ENCODE data around the gene TRIM66. TPM values are rescaled to one million over a fixed set of nuclear protein-coding genes. Genes with fewer than 3 reads are reported as not detected.

TRIM66 gene
- total RNA-seq, 4 donors from 2014 or later, result 7.7 to 48.5 (median 9.4) TPM

DNA sequence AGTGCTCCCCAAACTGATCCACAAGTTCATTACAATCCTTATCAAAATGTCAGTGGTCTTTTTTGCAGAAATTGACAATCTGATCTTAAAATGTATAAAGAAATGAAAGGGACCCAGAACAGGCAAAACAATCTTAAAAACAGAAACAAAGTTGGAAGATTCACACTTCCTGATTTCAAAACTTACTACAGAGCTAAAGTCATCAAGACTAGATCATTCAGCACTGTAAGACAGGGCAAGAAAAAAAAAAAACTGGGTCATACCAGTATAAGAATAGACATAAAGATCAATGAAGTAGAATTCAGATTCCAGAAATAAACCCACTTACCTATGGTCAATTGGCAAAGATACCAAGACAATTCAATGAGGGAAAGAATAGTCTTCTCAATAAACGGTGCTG is 84.0 kb downstream of the TRIM66 start:
- no peak for DNase-seq
- intact Hi-C loops (cut with DNase I), result no loop called here
- Histone ChIP-seq H3K27me3 (no peaks in the 10 kb centered on the region), H3K36me3 (no peaks in the 10 kb centered on the region), H3K27ac (no peak overlapping the region), H3K4me1 (peaks cover 0 to 5% of the 10 kb centered on the region in 2 donors), H3K4me3 (replicated peaks in 1 of 3) (no peak overlapping the region), H3K9me3 (no peaks in the 10 kb centered on the region)
- 90 to 98% methylated on average over 1 of the region's 1 CpG for WGBS, 2 donors
- no peak for TF ChIP-seq POLR2A (IDR thresholded peaks at IDR 0.05)
- TF ChIP-seq, protein P1, sequence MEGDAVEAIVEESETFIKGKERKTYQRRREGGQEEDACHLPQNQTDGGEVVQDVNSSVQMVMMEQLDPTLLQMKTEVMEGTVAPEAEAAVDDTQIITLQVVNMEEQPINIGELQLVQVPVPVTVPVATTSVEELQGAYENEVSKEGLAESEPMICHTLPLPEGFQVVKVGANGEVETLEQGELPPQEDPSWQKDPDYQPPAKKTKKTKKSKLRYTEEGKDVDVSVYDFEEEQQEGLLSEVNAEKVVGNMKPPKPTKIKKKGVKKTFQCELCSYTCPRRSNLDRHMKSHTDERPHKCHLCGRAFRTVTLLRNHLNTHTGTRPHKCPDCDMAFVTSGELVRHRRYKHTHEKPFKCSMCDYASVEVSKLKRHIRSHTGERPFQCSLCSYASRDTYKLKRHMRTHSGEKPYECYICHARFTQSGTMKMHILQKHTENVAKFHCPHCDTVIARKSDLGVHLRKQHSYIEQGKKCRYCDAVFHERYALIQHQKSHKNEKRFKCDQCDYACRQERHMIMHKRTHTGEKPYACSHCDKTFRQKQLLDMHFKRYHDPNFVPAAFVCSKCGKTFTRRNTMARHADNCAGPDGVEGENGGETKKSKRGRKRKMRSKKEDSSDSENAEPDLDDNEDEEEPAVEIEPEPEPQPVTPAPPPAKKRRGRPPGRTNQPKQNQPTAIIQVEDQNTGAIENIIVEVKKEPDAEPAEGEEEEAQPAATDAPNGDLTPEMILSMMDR (IDR thresholded peaks at IDR 0.05), result no peak

DNA sequence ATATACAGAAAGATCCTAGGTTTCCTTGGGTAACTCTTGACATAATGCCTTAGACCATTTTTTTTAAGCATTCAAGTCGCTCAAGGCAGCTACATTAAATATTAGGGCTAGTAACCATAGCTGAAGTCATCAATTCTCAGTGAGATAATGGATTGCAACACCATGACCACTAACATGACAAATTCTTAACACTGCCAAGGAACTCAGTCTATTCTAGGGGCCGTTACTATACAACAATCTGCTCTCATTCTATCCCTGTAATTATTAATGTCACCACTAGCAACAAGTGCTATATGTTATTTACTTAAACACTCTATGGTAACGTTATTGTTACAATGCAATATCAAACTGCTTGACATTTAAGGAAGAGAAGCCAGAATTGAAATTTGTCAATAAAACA is 85.3 kb downstream of the TRIM66 start:
- H3K36me3 ChIP-seq, result no peaks in the 10 kb centered on the region
- intact Hi-C loops (cut with DNase I), result no loop called here
- no peaks in the 10 kb centered on the region for H3K27me3 ChIP-seq
- no peak overlapping the region for H3K27ac ChIP-seq
- H3K4me1 ChIP-seq, result peaks cover 3 to 5% of the 10 kb centered on the region in 2 donors
- H3K9me3 ChIP-seq, result no peaks in the 10 kb centered on the region
- H3K4me3 ChIP-seq (replicated peaks in 1 of 3), result no peak overlapping the region
- no peak for DNase-seq
- 72 to 76% methylated on average over 3 of the region's 3 CpGs for WGBS, 2 donors
- TF ChIP-seq POLR2A (IDR thresholded peaks at IDR 0.05), result no peak
- TF ChIP-seq, protein P1 (IDR thresholded peaks at IDR 0.05), result no peak

DNA sequence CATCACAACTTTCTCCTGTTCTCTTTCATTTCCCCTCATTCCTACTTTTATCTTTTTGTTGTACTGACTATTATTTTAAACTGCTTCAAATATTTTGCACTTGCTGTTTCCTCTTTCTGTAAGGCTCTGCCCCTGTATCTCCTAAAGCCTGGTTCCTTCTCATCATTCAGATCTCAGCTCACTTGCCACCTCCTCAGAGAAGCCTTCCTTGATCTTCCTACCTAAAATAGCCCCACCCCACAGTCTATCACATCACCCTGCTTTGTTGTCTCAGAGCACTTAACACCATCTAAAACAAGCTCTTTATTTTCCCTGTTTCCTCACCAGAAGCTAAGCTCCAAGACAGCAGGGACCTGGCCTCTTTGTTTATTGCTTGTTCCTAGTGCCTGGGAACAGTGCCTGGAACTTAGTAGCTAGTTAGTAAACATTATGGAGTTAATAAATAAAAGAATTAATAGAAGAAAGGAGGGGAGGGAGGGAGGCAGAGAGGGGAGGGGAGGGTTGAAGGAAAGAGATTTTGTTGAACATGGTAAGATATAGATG is 85.9 kb downstream of the TRIM66 start:
- Histone ChIP-seq H3K27me3 (no peaks in the 10 kb centered on the region), H3K9me3 (no peaks in the 10 kb centered on the region), H3K4me1 (peaks cover 3 to 5% of the 10 kb centered on the region in 2 donors), H3K27ac (no peak overlapping the region), H3K36me3 (no peaks in the 10 kb centered on the region), H3K4me3 (replicated peaks in 1 of 3) (no peak overlapping the region)
- TF ChIP-seq, protein P1 (IDR thresholded peaks at IDR 0.05), result no peak
- no peak for TF ChIP-seq POLR2A (IDR thresholded peaks at IDR 0.05)
- no peak for DNase-seq
- intact Hi-C loops (cut with DNase I), result no loop called here

DNA sequence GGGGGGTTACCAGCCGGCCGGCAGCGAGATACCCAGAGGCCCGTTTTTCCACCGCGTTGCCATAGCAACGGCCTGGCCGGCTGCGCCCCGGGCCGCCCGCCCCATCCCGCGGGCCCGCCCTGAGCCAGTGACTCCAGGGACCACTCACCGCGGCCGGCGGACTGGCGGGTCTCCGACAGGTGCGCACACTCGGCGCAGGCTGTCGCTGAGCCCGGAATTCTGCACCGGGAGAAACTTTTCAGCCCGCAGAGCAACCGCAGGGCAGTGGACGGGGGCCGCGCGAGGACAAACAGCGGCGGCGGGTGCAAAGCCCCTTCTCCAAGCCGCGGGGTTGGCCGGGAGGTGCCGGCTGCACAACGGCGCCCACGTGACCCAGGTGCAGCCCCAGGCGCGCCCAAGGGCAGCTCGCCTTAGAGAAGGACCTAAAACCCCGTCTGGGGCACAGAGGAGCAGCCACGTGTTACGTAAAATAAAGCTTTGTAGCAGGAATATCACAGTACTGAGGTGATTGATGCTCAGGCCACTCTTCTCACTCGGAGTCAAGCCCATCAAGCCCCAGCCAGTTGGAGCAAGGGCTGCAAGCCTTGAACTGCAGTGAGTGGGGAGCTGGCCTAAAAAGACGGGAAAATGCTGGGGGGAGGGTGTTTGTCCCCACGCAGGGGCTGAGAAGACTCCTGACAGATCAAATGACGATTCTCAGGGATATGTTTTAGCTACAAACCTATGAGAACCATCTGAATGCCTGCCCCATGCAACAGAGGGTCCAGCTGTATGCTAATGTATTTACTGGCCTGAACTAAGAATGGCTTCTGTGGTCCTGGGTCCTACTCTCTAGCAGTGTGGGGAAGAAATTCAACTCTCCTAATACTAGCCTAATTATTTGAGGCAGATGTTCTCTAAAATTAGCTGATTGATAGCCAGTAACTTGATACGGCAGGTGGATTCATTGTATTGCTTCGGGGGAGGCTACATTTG is 88.2 kb downstream of the TRIM66 start, which contains the start of gene STK33:
STK33 (minus strand) TSS at position 294 of the 975 bp plus-strand sequence. CDS start 119,323 bp downstream, outside the sequence.
- peak; percentile 80 to 82 for DNase-seq
- intact Hi-C loops (cut with DNase I), result no loop called here
- 8 to 18% methylated on average over 13 to 31 of the region's 55 CpGs for WGBS, 2 donors
- Histone ChIP-seq H3K4me3 (replicated peaks in 1 of 3) (peak within 1 kb of the TSS; percentile 31 to 64 (median 53)), H3K4me1 (peaks cover 3 to 5% of the 10 kb centered on the region in 2 donors), H3K27me3 (no peaks in the 10 kb centered on the region), H3K27ac (peak within 1 kb of the TSS in 1 of 3 donors; percentile 48), H3K36me3 (no peaks in the 10 kb centered on the region), H3K9me3 (no peaks in the 10 kb centered on the region)
- TF ChIP-seq, protein P1 (IDR thresholded peaks at IDR 0.05), result no peak
- peak in 1 of 2 donors; percentile 42 for TF ChIP-seq POLR2A (IDR thresholded peaks at IDR 0.05)

DNA sequence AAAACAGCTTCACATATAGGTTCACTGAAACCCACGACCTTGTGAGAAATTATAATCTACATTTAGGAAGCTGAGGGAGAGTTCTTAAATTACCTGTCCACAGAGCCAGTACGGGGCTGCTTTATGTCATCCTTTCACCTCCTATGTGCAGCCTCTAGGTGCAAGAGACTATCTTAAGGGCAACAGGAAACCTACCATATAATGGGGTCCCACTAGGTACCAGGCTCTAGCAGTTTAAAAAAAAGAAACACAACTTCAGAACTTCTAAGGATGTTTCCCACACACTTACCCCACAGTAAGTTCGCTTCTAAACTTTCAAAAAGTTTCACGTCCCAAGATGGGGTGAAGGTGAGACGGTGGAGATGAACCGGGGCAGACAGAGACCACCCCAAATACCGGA is 89.0 kb downstream of the TRIM66 start:
- DNase-seq, result no peak
- Histone ChIP-seq H3K27ac (peak overlapping the region in 1 of 3 donors; percentile 48), H3K9me3 (no peaks in the 10 kb centered on the region), H3K36me3 (no peaks in the 10 kb centered on the region), H3K4me1 (peaks cover 3 to 5% of the 10 kb centered on the region in 2 donors), H3K4me3 (replicated peaks in 1 of 3) (peak overlapping the region; percentile 31 to 64 (median 53)), H3K27me3 (no peaks in the 10 kb centered on the region)
- intact Hi-C loops (cut with DNase I), result no loop called here
- 9 to 16% methylated on average over 7 of the region's 7 CpGs for WGBS, 2 donors
- TF ChIP-seq, protein P1 (IDR thresholded peaks at IDR 0.05), result no peak
- no peak for TF ChIP-seq POLR2A (IDR thresholded peaks at IDR 0.05)

Measured in thyroid gland (tissue), 4 donors.